ELR (cell line): ENCODE results near the gene ZNF718.
A peak's percentile ranks its signal among the peaks of the same experiment; 100 is the strongest.
"Not testable (repeated sequence)": the region's sequence is repeated elsewhere in the genome, so short reads cannot be mapped to it uniquely, and the experiment has no call there.

Experiments used
- DNase-seq: peaks from one replicate; pipeline ENCODE4 v3.0.0-alpha.2; 2015; ENCODE audit warnings: low read depth

ZNF718 gene

DNA sequence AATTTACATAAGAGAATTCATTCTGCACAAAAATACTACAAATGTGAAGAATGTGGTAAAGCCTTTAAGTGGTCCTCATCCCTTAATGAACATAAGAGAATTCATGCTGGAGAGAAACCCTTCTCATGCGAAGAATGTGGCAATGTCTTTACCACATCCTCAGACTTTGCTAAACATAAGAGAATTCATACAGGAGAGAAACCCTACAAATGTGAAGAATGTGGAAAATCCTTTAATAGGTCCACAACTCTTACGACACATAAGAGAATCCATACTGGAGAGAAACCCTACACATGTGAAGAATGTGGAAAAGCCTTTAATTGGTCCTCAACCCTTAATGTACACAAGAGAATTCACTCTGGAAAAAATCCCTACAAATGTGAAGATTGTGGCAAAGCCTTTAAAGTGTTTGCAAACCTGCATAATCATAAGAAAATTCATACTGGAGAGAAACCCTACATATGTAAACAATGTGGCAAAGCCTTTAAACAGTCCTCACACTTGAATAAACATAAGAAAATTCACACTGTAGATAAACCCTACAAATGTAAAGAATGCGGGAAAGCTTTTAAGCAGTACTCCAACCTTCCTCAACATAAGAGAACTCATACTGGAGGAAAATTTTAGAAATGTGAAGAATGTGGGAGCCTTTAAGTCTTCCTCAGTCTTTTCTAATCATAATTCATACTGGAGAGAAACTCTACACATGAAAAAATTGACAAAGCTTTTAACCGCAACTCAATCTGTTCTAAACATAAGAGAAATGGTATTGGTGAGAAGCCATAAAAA, 37.4 kb downstream of the ZNF718 start:
- DNase-seq = peak; percentile 1

DNA sequence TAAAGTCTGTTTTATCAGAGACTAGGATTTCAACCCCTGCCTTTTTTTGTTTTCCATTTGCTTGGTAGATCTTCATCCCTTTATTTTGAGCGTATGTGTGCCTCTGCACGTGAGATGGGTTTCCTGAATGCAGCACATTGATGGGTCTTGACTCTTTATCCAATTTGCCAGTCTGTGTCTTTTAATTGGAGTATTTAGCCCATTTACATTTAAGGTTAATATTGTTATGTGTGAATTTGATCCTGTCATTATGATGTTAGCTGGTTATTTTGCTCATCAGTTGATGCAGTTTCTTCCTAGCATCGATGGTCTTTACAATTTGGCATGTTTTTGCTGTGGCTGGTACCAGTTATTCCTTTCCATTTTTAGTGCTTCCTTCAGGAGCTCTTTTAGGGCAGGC, 45.3 kb downstream of the ZNF718 start:
- not testable (repeated sequence) for DNase-seq

- not testable (repeated sequence) for DNase-seq
These were observed 47.0 kb downstream of the ZNF718 start for GRCh38 chr4:171318-171717.

- DNase-seq = no peak
These were observed 49.5 kb downstream of the ZNF718 start for GRCh38 chr4:173666-174314.

DNA sequence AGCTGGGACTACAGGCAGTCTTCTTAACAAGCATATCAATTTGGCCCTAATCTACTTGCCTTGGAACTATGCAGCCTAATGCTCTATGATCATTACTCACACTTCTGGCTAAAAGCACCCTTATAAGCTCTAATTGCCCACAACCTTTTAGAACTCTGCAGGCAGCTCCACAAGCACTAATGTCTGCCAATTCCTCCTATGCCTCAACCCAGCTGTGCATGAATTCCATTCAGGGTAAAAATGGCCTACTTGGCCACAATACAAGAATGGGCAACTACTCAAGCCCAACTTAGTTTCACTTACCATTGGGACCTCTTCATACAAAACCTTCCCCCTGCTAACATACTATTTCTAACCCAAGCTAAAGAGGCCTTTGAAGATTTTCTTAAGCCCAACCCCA, 51.7 kb downstream of the ZNF718 start:
- no peak for DNase-seq

DNA sequence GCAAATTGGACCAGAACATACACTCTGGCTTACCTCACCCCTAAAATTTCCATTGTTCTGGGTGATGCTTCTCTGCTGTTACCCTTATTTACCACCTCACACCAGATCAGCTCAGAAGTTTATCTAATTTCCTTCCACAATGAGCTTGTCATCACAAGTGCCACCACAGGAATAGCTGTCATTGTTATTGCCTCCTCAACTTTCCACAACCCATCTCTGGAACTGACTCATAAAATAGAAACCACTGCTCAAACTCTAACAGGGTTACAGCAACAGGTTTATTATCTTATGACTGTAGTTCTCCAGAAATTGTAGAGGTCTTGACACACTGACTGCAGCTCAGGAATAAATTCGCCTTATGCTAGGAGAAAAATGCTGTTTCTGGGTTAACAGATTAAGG, 52.7 kb downstream of the ZNF718 start:
- no peak for DNase-seq

- not testable (repeated sequence) for DNase-seq
These were observed 57.9 kb downstream of the ZNF718 start for GRCh38 chr4:182225-182624.

DNA sequence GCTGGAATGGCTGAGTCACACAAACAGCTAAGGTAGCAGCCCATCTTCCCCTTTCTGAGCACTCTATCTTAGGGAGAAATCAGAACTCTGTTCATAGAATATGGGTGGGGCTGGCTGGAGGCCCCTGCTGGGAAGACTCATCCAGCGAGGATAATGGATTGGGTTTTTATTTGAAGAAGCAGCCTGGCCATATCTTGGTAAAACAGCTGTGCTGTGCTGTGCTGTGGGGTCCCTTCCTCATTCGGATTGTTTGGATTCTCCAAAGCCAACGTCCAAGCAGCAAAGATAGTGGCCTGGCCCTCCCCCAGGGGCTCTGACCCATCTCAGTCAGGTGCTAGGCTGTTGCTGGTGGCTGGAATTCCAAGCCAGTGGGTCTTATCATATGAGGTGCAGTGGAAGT, 63.8 kb downstream of the ZNF718 start:
- no peak for DNase-seq

- not testable (repeated sequence) for DNase-seq
These were observed 70.9 kb downstream of the ZNF718 start for GRCh38 chr4:195159-195558.

DNA sequence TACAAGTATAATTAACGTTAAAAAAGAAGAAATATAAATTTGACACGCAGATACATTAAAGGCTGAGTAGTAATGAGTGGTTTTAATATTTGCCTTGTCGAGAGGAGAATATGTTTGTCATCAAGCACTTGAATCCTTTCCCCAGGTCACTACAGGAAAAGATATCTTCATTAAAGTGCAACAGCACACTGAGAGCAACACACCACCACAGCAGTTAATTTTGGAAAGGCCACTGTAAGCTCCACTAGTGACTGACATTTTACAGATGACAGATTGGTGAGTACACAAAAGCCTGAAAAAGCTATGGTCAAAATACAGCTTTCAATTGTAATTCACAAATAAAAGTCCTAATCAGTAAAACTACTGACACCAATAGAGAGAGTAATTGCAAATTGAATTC, 76.6 kb downstream of the ZNF718 start:
- no peak for DNase-seq

DNA sequence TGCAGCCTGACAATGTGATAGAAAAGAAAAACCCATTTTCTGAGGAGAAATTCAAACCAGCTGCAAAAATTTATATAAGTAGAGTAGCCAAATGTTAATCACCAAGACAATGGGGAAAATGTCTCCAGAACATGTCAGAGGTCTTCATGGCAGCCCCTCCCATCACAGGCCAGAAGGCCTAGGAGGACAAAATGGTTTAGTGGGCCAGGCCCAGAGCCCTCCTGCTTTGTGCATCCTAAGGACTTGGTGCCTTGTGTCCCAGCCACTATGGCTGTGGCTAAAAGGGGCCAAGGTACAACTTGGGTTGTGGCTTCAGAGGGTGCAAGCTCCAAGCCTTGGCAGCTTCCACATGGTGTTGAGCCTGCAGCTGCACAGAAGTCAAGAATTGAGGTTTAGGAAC, 78.5 kb downstream of the ZNF718 start:
- DNase-seq = not testable (repeated sequence)

DNA sequence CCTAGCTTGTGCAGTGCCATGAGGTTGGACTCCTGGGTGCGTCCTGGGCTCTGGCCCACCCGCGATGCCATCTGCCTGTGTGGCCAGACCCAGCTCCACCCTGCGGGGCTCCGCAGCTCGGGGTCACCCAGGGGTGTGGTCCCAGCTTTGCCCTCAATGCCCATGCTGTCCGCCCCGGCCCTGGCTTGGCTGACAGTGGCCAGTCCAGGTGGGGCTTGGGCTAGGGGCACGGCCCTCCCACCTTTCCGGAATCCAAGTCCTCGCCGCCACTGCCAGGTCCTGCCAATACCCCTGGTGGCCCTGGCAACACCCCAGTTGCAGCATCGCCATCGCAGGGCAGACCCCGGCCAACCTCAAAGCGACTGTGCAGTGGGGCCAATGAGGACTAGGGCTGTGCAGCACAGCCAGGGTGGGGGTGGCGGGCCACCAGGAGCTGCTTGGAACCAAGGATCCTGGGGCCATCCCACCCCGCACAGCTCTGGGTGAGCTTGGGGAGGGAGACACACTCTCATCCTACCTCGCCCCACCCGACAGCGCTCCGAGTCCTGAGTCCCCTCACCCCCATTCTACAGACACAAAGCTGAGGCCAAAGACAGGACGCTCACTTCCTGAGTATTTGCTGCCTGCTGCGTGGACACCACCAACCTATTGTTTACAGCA, 80.9 kb downstream of the ZNF718 start:
- DNase-seq = no peak

- DNase-seq = no peak
These were observed 81.8 kb downstream of the ZNF718 start for GRCh38 chr4:206054-206453.

GRCh38 chr4:208416-209096, 84.3 kb downstream of the ZNF718 start:
- not testable (repeated sequence) for DNase-seq

- no peak for DNase-seq
These were observed 86.8 kb downstream of the ZNF718 start for GRCh38 chr4:211033-211511.

- peak; percentile 86 for DNase-seq
These were observed 88.3 kb downstream of the ZNF718 start for GRCh38 chr4:212438-213188.

DNA sequence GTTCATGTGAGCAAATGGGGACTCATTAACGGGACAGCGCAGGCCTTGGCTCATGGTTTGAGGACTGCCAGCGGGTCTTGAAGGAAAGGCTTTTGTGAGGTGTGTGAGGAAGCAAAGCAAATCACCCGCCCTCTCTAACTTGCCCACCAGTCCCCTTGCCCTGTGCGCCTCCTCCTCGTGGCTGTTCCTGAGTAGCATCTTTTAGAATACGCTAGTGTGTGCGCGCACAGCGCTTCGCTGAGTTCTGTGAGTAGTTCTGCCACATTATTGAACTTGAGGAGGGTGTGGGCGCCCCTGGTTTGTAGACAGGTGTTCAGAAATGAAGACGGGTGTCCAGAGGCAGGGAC, 88.9 kb downstream of the ZNF718 start:
- peak; percentile 31 for DNase-seq
